Islet of Langerhans (tissue), 1 donor: ENCODE results near the gene CD320.
"Not testable (repeated sequence)": the region's sequence is repeated elsewhere in the genome, so short reads cannot be mapped to it uniquely, and the experiment has no call there.

Experiments used
- FAIRE-seq: peaks from one replicate; lab custom pipeline; 2011; peaks lifted over from hg19 to GRCh38; lab: Jason Lieb, UNC

The CD320 gene

GRCh38 chr19:8308891-8309291, 733 bp upstream of the CD320 start:
- no peak for FAIRE-seq

DNA sequence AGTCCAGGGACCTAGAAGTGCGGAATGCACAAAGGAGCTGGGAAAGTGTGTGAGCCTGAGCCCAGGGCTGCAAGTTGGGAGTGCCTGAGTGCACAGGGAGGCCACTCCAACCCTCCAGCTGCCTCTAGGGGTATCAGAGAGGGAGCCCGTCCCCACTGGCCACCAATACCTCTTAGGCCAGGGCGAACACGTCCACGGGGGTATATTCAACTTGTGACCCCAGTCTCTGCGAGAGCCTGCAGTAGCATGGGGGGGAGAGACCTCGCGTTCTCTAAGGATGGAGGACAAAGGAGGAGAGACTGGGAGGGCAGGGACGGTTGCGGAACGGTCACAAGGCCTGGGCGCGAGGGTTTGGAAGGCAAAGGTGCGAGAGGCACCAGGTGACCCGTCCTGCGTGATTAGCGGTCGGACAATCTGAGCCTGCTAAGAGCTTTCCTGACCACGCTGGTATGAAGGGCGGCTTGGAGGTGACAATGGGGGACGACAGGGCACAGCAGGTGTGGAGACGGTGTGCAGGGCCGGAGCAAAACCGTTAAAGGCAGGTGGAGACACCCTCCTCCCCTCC, 676 bp downstream of the CD320 start:
- FAIRE-seq, result no peak

GRCh38 chr19:8306235-8307054, 1.7 kb downstream of the CD320 start:
- FAIRE-seq, result no peak

DNA sequence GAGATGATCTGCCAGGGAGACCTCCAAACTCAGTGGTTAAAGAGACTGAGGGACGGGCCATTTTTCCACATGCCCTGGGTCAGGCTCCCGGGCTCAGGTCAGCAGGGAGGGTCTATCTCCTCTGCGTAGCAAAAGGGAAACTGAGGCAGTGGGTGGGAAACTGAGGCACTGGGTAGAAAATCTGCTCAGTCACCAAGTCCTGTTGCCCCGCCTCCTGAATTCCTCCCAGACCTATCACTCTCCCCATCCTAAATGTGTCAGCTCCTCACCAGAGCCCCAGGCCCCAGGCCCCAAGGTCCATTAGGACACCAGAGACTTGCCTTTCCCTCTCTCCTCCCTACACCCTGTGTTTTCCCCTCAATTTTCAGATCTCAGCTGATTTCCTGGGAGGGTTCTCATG, 2.4 kb downstream of the CD320 start:
- no peak for FAIRE-seq

DNA sequence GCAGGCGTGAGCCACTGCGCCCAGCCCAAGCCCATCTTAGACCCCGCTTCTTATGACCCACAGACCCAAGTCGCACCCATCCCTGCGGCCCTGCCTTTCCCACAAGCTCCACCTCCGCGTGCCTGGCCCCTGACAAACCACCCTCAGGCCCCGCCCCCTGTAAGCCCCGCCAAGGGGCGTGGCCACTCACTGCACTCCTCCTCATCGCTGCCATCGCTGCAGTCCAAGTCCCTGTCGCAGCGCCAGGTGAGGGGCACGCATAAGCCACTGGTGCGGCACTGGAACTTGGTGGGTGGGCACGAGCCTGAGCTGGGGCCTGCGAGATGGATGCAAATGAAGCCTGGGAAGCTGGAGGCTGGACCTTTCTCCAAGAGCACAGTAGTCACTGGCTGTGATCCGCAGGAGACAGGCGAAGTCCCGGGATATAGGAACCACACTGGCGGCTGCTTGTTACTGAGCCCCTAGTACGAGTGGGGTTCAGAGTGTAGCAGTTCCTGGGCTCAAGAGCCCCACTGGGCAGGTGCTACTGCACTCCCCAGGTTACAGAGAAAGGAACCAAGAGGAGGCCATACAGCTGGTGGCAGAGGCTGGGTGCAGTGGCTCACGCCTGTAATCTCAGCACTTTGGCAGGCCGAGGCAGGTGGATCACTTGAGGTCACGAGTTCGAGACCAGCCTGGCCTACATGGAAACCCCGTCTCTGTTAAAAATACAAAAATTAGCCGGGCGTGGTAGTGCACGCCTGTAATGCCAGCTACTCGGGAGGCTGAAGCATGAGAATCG, 3.1 kb downstream of the CD320 start:
- no peak for FAIRE-seq

DNA sequence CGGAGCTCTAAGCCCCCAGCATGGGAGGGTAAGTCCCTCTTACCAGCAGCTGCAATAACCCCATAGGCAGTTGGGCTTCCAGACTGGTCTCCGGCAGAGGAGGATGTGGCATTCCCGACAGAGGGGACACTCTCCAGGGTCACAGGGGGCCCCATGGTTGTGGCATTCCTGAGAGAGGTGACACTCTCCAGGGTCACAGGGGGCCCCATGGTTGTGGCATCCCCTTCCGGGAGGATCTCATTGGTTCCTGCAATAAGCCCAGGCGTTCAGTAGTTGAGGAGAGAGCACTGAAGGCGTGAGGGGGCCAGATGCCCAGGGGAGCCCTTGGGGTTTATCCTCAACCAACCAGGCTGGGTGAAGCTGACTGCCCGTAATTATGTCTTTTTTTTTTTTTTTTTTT, 5.4 kb downstream of the CD320 start:
- no peak for FAIRE-seq

GRCh38 chr19:8302357-8302691, 5.8 kb downstream of the CD320 start:
- no peak for FAIRE-seq

- FAIRE-seq, result not testable (repeated sequence)
Observed at GRCh38 chr19:8291337-8291736, 16.8 kb downstream of the CD320 start.

- FAIRE-seq, result not testable (repeated sequence)
Observed at GRCh38 chr19:8276508-8276907, 31.6 kb downstream of the CD320 start.

DNA sequence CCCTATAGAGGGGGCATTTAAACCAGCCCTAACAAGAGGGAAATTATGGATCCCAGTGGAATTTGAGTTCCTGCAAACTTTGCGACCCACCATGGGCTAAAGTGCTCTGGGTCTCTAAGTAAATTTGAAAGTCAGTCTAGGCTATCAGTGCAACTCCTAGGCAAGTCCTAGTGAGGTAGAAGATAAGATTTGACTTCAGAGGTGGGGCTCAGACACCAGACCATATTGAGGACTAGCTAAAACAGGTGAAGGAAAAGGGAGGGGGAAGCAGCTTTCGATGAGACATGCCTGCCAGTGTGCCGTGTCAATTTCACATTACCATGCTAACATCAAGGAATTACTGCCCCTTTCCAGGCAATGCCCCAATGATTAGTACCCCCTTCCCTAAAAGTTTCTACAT, 38.4 kb downstream of the CD320 start:
- FAIRE-seq, result no peak

GRCh38 chr19:8265872-8266271, 42.3 kb downstream of the CD320 start:
- no peak for FAIRE-seq

DNA sequence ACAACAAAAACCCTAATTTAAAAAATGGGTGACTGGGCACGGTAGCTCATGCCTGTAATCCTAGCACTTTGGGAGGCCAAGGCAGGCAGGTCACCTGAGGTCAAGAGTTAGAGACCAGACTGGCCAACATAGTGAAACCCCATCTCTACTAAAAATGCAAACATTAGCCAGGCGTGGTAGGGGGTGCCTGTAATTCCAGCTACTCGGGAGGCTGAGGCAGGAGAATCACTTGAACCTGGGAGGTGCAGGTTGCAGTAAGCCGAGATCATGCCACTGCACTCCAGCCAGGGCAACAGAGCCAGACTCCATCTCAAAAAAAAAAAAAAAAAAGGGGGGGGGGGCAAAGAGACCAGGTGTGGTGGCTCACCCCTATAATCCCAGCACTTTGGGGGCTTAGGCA, 43.9 kb downstream of the CD320 start:
- not testable (repeated sequence) for FAIRE-seq

- FAIRE-seq, result no peak
Observed at GRCh38 chr19:8262431-8262830, 45.7 kb downstream of the CD320 start.

- FAIRE-seq, result no peak
Observed at GRCh38 chr19:8261881-8262280, 46.3 kb downstream of the CD320 start.

- no peak for FAIRE-seq
Observed at GRCh38 chr19:8261347-8261746, 46.8 kb downstream of the CD320 start.

GRCh38 chr19:8259922-8260247, 48.3 kb downstream of the CD320 start:
- no peak for FAIRE-seq

- FAIRE-seq, result no peak
Observed at GRCh38 chr19:8259142-8259921, 48.8 kb downstream of the CD320 start.

- no peak for FAIRE-seq
Observed at GRCh38 chr19:8257052-8257443, 51.1 kb downstream of the CD320 start.

- FAIRE-seq, result no peak
Observed at GRCh38 chr19:8256276-8257051, 51.7 kb downstream of the CD320 start.

DNA sequence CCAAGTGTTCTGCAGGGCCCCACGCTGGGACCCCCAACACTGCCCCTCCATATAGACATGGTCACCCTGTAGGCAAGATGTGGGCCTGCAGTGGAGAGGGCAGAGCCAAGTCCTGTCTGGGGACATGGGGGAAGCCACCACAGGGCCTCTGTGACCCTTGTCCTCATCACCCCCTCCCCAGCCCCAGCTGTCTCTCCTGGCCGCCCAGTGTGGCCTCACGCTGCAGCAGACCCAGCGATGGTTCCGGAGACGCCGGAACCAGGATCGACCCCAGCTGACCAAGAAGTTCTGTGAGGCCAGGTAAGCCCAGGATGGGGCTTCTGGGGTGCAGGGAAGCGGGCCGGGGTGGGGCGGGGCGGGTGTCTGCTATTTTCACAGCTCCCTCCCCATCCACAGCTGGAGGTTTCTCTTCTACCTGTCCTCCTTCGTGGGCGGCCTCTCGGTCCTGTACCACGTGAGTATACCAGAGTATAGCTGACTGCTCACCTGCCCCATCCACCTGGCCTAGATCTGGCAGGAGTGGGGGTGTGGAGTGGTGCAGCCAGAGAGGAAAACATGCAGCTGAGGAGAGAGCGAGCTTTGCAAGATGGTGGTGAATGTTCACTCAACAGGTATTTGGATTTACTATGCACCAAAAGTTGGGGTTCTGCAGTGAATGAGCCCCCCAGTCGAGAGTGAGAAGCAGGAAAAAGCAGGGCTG, 52.6 kb downstream of the CD320 start:
- FAIRE-seq, result no peak

DNA sequence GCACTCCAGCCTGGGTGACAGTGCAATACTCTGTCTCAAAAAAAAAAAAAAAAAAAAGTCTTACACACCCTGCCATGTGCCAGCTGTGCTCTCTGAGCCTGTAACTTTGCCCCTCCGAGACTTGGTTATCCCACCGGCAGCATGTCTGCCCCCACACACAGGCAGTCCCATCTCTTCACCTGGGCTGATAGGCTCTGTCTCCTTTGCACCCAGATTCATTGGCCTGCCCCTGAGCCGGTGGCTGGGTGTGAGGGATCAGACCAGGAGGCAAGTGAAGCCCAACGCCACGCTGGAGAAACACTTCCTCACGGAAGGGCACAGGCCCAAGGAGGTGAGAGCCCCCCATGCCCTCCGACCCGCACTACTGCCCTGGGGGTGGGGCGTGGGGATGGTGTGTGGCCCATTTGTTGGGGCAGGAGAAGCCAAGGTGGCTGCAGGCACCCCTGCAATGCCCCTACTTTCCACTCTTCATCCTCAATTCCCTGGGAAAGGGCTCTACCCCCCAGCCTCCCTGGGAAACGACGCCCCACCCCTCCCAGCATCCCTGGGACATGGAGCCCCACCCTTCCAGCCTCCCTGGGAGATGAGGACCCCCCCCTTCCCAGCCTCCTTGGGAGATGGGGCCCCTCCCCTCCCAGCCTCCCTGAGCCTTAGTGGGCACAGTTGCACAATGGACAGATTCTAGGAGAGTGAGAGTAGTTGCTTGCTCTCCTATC, 53.7 kb downstream of the CD320 start:
- no peak for FAIRE-seq
